HCT116 (cell line): ENCODE results near the gene FDXR. TPM values are rescaled to one million over a fixed set of nuclear protein-coding genes. Genes with fewer than 3 reads are reported as not detected.

Experiments used
- ATAC-seq: fragments of 200-7000 bp; cut with Tn5 transposase; 2 replicates; pipeline ENCODE4 v1.9.1; 2020; ENCODE audit warnings: mild to moderate bottlenecking, moderate library complexity
- BruUV-seq: library from RNA; stranded (reverse); fragments of 400-500 nt; replicated peaks from 2 replicates; lab custom pipeline; 2021; lab: Mats Ljungman, UMichigan
- CTCF ChIA-PET: fragments of 300-600 bp; sonication (Branson Sonifier 250); formaldehyde crosslinking; loops from one replicate; lab custom pipeline; 2021; ENCODE audit warnings: antibody characterized with exemption; lab: Charles Lee
- POLR2A ChIA-PET: fragments of 300-600, 350-600 bp; sonication (Branson Sonifier 250); formaldehyde crosslinking; loops from one replicate; lab custom pipeline; 2021; ENCODE audit warnings: antibody characterized with exemption; lab: Charles Lee
- RAD21 ChIA-PET, 2 experiments: fragments of 300-600 bp; sonication (Branson Sonifier 250); formaldehyde crosslinking; loops; one replicate each; lab custom pipeline; 2023; ENCODE audit warnings: low total read pairs in 2 of 2; ENCODE audit not compliant: uncharacterized antibody in 2 of 2, unreplicated experiment in 2 of 2, low non-redundant PET in 1 of 2; lab: Charles Lee
- DNase-seq: peaks from one replicate; pipeline ENCODE4 v3.0.0-alpha.2; 2010; ENCODE audit warnings: low read depth, low spot score
- H2AFZ ChIP-seq: fragments of 200-600 bp; shearing (Covaris generic), sonication (generic); 2 replicates; pipeline ENCODE4 v1.6.1; 2017; ENCODE audit warnings: low read depth, mixed run types, mixed read lengths, antibody characterized with exemption, low read length; ENCODE audit not compliant: poor library complexity, severe bottlenecking
- H3K27ac ChIP-seq: 2 replicates; pipeline ENCODE4 v1.5.1; 2012; ENCODE audit warnings: low read depth, low read length
- H3K27me3 ChIP-seq: fragments of 200-600 bp; sonication (generic); 2 replicates; pipeline ENCODE4 v1.6.1; 2016; ENCODE audit warnings: mixed run types, low read length, mixed read lengths; ENCODE audit not compliant: insufficient read depth
- H3K36me3 ChIP-seq, 2 experiments: fragments of 200-500 bp in 1 of 2; fragments of 200-600 bp in 1 of 2; sonication (Bioruptor generic) in 1 of 2; sonication (generic) in 1 of 2; 2 replicates each; pipeline versions ENCODE4 v1.5.1 to v1.6.1; 2014 to 2016; ENCODE audit warnings: low read length in 2 of 2, inconsistent platforms in 1 of 2, mixed read lengths in 1 of 2, mixed run types in 1 of 2; ENCODE audit not compliant: insufficient read depth in 2 of 2, control insufficient read depth in 1 of 2
- H3K4me1 ChIP-seq, 2 experiments: fragments of 200-600 bp in 1 of 2; sonication (generic) in 1 of 2; 2 replicates each; pipeline versions ENCODE4 v1.5.1 to v1.6.1; 2012 to 2017; ENCODE audit warnings: low read length in 2 of 2, inconsistent platforms in 1 of 2, mild to moderate bottlenecking in 1 of 2, mixed read lengths in 1 of 2, mixed run types in 1 of 2, moderate library complexity in 1 of 2; ENCODE audit not compliant: insufficient read depth in 2 of 2, control insufficient read depth in 1 of 2
- H3K4me2 ChIP-seq: fragments of 200-600 bp; sonication (generic); 2 replicates; pipeline ENCODE4 v1.6.1; 2017; ENCODE audit warnings: mixed run types, low read length, mixed read lengths
- H3K4me3 ChIP-seq, 2 experiments: fragments of 200-600 bp in 1 of 2; sonication (generic) in 1 of 2; replicated peaks in 1 of 2; 2 replicates each; pipeline ENCODE4 v1.5.1; 2011 to 2016; ENCODE audit warnings: low read length in 2 of 2, control low read depth in 1 of 2, low read depth in 1 of 2, mild to moderate bottlenecking in 1 of 2, mixed read lengths in 1 of 2, mixed run types in 1 of 2
- H3K79me2 ChIP-seq: fragments of 200-600 bp; sonication (generic); 2 replicates; pipeline ENCODE4 v1.6.1; 2017; ENCODE audit warnings: mild to moderate bottlenecking, mixed run types, low read length, moderate library complexity, mixed read lengths; ENCODE audit not compliant: insufficient read depth
- H3K9ac ChIP-seq: fragments of 200-600 bp; sonication (generic); 2 replicates; pipeline ENCODE4 v1.6.1; 2016; ENCODE audit warnings: low read length, mixed read lengths
- H3K9me2 ChIP-seq: fragments of 200-600 bp; sonication (generic), shearing (Covaris generic); 2 replicates; pipeline ENCODE4 v1.6.1; 2017; ENCODE audit warnings: mixed run types, mild to moderate bottlenecking, moderate library complexity; ENCODE audit not compliant: insufficient read depth
- H3K9me3 ChIP-seq, 2 experiments: fragments of 200-500 bp in 1 of 2; fragments of 200-600 bp in 1 of 2; sonication (Bioruptor generic) in 1 of 2; sonication (generic) in 1 of 2; 2 replicates each; pipeline ENCODE4 v1.6.1; 2014 to 2017; ENCODE audit warnings: low read length in 2 of 2, mixed read lengths in 2 of 2, inconsistent platforms in 1 of 2, low read depth in 1 of 2, mild to moderate bottlenecking in 1 of 2, mixed run types in 1 of 2, moderate library complexity in 1 of 2; ENCODE audit not compliant: control insufficient read depth in 1 of 2, insufficient read depth in 1 of 2
- H4K20me1 ChIP-seq: fragments of 200-600 bp; sonication (generic), shearing (Covaris generic); 2 replicates; pipeline ENCODE4 v1.6.1; 2017; ENCODE audit warnings: mixed run types, mild to moderate bottlenecking, moderate library complexity; ENCODE audit not compliant: insufficient read depth
- CEBPB ChIP-seq: IDR thresholded peaks from 2 replicates; pipeline ENCODE4 v1.6.1; 2012; ENCODE audit warnings: low read depth
- FOSL1 ChIP-seq: IDR thresholded peaks from 2 replicates; pipeline ENCODE4 v1.6.1; 2012; ENCODE audit warnings: low read depth
- YY1 ChIP-seq: IDR thresholded peaks from 2 replicates; pipeline ENCODE4 v1.6.1; 2011; ENCODE audit warnings: low read length, low read depth, moderate library complexity, mild to moderate bottlenecking; ENCODE audit not compliant: insufficient replicate concordance; ENCODE audit errors: extremely low read depth
- intact Hi-C: fragments of 100-400 bp; cut with micrococcal nuclease; formaldehyde crosslinking; loops from 2 replicates; pipeline ENCODE4 v1.10.0; 2022
- total RNA-seq: library from RNA; stranded (reverse); gene quantifications from one replicate; pipeline ENCODE4 v1.2.1, GENCODE V29; 2021; ENCODE audit not compliant: unreplicated experiment
- TF ChIP-seq, protein P1 (sequence below): IDR thresholded peaks from 2 replicates; pipeline ENCODE4 v1.6.1; 2012; ENCODE audit warnings: low read depth
- TF ChIP-seq, protein P2 (sequence below): IDR thresholded peaks from 2 replicates; pipeline ENCODE4 v1.6.1; 2011; ENCODE audit warnings: mild to moderate bottlenecking, low read length, moderate library complexity; ENCODE audit not compliant: insufficient replicate concordance; ENCODE audit errors: extremely low read depth

FDXR gene
- total RNA-seq, 1 experiment from 2014 or later, result 98.8 TPM

DNA sequence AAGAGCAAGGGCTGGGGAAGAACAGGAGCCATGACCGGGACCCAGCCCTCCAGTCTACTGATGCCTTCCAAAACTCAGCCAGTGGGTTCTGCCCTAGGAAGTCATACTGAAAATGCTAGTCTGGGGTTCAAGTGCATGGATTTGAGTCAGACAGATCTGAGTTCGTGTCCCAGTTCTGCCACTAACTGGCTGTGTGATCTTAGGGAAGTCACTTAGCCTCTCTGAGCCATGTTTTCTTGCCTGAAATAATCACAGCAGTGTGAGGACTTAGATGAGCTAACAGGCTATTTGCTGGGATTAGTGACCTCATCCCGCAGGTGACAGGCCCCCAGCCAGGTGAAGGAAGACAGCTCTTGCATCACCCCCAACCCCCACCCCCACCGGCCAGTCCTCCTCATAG is 17.5 kb downstream of the FDXR start:
- H3K4me2 ChIP-seq, result no peak overlapping the region
- no peak overlapping the region for H3K9ac ChIP-seq
- H3K27ac ChIP-seq, result no peak overlapping the region
- ChIA-PET CTCF (interaction anchor here (1.2 kb wide), 1 partner anchor 13 kb away, joined by 4 read pairs; no protein-coding TSS in a partner anchor), RAD21 (no interaction called here), POLR2A (interaction anchor here (1.2 kb wide), 1 partner anchor 18 kb away, joined by 4 read pairs; the partner anchor contains the start of gene FDXR)
- H3K79me2 ChIP-seq, result no peaks in the 10 kb centered on the region
- H3K9me2 ChIP-seq, result no peaks in the 10 kb centered on the region
- H2AFZ ChIP-seq, result no peak overlapping the region
- no peaks in the 10 kb centered on the region for H3K9me3 ChIP-seq
- H3K4me1 ChIP-seq, result peaks cover 0 to 17% of the 10 kb centered on the region in 2 experiments; a peak in 2 of 4 replicates
- no peaks in the 10 kb centered on the region for H4K20me1 ChIP-seq
- no TSS peak for BruUV-seq
- H3K27me3 ChIP-seq, result no peaks in the 10 kb centered on the region; the same call in 1 of the 2 replicates
- TF ChIP-seq, protein P1, sequence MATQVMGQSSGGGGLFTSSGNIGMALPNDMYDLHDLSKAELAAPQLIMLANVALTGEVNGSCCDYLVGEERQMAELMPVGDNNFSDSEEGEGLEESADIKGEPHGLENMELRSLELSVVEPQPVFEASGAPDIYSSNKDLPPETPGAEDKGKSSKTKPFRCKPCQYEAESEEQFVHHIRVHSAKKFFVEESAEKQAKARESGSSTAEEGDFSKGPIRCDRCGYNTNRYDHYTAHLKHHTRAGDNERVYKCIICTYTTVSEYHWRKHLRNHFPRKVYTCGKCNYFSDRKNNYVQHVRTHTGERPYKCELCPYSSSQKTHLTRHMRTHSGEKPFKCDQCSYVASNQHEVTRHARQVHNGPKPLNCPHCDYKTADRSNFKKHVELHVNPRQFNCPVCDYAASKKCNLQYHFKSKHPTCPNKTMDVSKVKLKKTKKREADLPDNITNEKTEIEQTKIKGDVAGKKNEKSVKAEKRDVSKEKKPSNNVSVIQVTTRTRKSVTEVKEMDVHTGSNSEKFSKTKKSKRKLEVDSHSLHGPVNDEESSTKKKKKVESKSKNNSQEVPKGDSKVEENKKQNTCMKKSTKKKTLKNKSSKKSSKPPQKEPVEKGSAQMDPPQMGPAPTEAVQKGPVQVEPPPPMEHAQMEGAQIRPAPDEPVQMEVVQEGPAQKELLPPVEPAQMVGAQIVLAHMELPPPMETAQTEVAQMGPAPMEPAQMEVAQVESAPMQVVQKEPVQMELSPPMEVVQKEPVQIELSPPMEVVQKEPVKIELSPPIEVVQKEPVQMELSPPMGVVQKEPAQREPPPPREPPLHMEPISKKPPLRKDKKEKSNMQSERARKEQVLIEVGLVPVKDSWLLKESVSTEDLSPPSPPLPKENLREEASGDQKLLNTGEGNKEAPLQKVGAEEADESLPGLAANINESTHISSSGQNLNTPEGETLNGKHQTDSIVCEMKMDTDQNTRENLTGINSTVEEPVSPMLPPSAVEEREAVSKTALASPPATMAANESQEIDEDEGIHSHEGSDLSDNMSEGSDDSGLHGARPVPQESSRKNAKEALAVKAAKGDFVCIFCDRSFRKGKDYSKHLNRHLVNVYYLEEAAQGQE, result no peak
- TF ChIP-seq FOSL1 (no peak), YY1 (no peak), CEBPB (no peak)
- TF ChIP-seq, protein P2, sequence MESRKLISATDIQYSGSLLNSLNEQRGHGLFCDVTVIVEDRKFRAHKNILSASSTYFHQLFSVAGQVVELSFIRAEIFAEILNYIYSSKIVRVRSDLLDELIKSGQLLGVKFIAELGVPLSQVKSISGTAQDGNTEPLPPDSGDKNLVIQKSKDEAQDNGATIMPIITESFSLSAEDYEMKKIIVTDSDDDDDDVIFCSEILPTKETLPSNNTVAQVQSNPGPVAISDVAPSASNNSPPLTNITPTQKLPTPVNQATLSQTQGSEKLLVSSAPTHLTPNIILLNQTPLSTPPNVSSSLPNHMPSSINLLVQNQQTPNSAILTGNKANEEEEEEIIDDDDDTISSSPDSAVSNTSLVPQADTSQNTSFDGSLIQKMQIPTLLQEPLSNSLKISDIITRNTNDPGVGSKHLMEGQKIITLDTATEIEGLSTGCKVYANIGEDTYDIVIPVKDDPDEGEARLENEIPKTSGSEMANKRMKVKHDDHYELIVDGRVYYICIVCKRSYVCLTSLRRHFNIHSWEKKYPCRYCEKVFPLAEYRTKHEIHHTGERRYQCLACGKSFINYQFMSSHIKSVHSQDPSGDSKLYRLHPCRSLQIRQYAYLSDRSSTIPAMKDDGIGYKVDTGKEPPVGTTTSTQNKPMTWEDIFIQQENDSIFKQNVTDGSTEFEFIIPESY, result no peak
- no peaks in the 10 kb centered on the region for H3K36me3 ChIP-seq
- DNase-seq, result no peak
- no peak for ATAC-seq
- no peak overlapping the region for H3K4me3 ChIP-seq
- intact Hi-C loops, result no loop called here
